NCI-H526 treated with DMSO at 0.1 percent for 48 hours (cell line): Measurements from ENCODE around the gene CIROP.

ENCODE experiments used
- DNase-seq: peaks from one replicate; lab custom pipeline; 2025; lab: John Stamatoyannopoulos, UW

CIROP gene

DNA sequence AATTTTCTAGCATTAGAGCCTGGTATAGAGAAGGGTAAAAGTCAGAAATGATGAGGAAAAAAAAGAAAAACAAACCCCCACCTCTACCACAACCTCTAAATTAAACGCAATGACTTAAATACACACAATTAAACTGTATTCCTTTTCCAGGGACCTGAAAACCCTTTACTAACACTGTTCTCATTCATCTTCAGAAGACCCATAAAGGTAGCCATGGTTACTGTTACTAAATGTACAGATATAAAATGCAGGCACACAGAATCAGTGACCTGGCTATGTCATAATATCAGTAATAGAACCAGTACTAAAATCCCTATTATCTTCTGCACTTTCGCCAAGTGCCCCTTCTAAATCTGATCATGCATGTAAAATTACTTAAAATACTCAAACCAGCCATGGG, 11.3 kb downstream of the CIROP start:
- DNase-seq = no peak

DNA sequence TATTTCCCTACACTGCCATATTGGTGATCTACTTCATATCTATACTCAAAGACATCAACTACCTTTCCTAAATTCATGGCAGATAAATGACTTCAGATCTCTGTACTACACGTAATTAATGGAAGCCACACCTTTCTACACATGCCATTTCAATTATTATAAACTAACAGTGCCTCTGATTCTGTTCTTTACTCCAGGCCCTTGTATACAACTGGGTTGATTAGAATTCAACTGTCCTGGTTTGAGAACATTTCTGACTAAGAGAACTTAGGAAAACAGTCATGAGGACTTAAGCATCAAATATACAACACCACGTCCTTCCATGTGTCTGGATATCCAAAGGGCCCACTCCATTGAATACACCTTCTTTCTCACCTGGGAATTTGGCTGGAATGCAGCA, 11.7 kb downstream of the CIROP start:
- no peak for DNase-seq

DNA sequence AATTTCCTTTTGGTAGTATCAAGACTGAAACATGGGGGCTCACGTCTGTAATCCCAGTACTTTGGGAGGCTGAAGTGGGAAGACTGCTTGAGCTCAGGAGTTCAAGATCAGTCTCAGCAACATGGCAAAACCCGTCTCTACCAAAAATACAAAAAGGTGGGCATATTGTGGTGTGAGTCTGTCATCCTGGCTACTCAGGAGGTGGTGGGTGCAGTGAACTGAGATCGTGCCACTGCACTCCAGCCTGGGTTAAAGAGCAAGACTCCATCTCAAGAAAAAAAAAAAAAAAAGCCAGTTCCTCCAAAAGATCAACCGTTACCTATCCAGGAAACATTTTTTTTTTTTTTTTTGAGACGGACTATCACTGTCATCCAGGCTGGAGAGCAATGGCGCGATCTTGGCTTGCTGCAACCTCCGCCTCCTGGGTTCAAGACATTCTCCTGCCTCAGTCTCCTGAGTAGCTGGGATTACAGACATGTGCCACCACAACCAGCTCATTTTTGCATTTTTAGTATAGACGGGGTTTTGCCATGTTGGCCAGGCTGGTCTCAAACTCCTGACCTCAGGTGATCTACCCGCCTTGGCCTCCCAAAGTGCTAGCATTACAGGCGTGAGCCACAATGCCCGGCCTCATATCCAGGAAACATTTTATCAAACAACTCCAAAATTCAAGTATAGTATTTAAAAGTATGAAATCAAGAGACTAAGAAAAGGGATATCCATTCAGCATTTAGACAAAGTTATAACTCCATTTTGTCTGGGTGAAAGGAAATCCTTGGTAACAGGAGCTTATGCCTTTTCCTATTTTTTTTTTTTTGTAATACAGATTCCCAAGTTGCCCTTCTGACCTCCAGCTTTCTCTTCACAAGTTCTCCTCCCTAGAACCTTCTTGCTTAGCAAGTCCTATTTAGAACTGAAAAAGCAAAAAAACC, 13.2 kb downstream of the CIROP start:
- DNase-seq = no peak

DNA sequence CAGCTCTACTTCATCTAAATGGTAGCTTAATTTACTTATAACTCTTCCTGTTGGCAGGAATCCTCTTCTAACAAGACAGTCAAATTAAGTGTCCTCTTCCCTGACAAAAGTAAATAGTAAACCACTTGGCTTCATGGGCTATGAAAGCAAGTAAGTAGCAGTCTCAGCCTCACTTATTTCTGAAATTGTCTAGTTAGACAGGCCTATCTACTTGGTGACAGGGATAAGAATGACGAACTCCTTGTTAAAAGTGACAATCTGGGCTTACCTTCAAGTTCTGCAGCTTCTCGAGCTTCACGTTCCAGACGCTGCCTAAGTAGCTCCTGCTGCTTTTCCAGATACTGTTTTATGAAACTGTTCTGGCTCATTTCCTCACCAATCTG, 14.5 kb downstream of the CIROP start:
- no peak for DNase-seq

DNA sequence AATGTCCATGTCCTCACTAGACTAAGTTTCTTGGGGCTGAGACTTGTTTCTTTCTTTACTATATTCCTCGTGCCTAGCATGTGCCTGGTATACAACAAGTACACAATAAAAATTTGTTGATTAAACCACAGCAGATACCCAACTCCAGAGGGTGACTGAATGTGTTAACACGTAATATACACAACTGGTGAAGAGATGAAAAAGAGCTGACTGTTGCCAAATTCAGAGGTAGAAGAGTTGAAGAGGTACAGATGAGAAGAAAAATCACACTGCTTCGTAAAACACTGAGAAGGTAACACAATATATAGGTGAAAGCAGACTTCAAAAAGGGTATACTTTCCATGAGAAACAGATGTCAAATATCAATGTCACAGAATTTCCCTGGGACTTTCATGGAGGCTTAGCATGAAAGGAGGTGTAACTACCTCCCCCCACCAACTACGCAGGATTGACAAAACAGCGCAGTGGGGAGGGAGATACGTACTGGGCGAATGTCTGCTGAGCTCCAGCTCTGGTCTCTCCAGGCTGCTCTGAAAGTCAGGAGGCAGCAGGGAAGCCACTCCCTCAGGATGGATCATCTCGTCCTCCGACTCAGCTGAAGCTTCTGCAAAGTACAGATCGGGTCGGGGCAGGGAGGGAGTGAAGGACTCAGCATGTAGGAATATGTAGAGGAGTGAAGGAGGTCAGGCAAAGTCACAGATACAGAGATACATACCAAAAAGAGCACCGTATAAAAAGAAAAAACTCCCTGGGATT, 15.1 kb downstream of the CIROP start:
- no peak for DNase-seq

DNA sequence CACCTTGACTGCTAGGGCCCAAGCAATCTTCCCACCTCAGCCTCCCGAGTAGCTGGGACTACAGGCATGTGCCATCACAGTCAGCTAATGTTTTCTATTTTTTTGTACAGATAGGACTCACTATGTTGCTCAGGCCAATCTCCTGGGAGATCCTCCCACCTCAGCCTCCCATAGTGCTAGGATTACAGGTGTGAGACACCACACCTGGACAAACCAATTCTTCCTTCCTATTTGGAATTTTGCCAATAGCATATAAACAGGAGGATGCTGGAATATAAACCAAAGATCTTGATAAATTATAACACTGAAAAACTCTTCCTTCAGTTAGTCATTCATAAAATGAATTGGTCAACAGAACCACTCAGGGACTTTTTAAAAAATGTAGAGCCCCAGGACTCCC, 18.2 kb downstream of the CIROP start:
- DNase-seq = no peak

DNA sequence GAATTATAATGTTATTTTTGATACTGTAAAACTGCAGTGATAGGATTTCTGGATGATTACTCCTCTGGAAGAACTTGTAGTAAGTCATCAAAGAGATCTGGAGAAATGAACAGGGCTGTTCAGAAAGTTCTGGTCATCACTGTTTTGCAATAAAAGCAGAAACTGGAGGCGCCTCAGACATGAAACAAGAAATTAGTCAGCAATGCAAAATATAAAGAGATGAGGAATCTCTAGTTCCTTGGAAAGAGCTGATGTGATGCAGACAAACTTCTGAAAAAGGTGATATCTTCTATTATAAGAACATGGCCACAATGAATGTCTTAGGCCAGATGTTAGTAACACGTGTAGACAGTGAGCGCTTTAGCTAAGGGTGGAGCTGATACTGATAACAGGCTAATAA, 19.3 kb downstream of the CIROP start:
- DNase-seq = no peak

DNA sequence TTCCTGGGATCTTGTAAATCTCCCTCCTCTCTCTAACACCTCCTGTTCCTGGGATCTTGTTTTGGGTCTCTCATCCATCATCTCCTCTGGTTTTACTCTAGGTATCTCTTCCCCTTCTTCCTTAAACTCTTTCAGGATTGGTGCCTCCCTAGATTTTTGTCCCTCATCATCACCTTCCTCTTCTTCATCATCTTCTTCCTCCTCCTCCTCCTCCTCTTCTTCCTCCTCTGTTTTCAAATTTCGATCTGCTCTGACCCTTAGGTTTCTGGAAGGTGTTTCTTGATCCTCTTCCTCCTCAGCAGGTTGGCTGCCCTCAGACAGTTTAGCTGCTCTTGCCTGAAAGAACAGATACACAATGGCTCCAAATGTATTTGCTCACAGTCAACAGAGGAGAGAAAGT, 24.3 kb downstream of the CIROP start:
- no peak for DNase-seq

DNA sequence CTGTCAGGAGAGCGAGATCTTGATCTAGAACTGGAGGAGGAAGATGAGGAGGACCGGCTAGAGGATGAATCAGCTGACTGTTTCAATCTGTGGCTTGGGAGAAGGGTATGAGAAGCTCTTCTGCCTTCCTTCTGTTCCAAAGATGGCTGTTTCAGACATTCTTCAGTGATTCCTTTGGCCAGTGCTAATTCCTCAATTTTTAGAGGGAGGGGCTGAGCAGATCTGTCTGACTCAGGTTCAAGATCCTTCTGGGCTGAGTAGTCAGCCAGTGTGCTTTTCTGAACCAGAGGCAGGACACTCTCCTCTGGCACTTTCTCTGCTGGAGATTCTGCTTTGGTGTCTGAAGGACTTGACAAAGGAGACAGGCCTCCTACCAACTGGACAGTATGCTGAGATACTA, 25.1 kb downstream of the CIROP start:
- no peak for DNase-seq

DNA sequence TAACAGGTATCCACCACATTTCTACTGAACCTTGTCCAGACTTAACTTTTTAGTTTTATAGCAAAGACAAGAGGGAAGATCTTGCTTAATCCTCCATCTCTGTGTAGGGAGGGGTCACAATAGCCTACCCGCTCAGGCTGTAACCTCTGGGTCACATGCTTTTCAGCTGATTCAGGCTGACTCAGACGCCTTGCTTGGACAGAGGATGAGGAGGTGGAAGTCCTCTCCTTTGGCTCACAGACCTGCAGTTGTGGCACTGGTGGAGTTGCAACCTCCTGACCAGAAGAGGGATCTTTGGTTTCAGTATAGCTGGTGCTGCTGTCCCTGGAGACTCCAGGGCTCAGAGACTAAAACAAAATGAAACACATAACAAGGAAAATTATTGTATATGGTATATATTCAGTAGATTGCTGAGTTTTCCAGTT, 26.1 kb downstream of the CIROP start:
- no peak for DNase-seq

DNA sequence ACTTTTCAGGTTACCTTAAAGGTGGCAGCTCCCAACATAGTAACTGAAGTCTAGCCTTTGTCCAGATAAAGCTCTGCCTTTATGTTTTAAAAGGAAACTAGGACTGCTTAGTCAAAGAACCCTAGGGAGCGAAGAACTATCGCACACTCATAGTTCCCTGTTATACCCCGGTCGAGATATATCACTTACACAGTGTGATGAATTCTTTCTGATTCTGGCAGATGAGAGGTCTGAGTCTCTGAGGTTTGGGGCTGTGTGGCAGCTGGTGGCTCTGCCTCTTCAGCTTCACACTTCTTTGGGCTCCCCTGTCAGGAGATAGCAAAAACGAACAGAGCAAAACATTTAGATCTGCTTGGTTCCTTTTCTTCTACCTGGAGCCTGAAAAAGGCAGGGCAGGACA, 26.8 kb downstream of the CIROP start:
- no peak for DNase-seq

DNA sequence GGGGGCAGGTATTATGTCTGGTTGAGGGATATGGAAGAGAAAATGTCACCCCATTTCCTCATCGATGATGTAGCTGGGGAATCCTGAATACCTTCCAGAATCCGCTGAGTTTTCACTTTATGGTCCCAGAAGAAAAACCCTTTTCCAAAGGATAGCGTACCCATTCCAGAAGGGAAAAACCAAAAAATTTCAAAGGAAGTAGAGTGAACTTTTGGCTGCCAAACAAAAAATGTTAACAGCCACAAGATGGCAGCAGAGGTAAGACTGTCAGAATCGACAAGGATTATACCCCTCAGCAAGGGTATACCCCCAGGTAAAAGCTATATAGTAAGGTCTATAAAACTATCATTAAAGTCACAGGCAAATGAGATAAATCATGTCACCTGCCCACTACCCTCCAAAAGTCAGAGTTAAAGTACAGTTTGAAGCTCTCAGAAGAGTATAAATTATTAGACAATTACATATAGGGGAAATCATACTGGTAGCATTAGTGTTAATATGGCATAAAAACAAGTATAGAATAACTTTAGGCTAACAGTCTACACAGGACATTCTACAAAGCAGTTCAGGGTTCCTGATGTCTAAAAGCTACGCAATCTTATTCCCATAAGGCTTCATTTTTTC, 27.9 kb downstream of the CIROP start:
- DNase-seq = no peak

DNA sequence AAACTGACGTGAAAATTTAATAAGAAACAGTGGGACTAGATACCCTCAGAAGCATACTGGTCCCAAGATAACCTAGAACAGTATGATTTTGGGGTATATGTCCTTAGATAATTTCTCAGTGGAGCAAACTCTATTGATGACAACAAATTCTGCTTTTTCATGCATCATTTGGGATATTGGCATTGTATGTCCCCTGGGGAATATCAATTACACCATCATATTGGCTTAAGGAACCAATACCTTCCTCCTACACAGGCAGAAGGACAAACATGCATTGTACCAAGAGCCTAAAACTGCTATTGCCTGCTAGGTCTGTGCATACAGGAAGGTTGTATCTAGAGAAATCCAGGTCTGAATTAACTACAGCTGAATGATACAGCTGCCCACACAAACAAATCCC, 29.9 kb downstream of the CIROP start:
- no peak for DNase-seq

DNA sequence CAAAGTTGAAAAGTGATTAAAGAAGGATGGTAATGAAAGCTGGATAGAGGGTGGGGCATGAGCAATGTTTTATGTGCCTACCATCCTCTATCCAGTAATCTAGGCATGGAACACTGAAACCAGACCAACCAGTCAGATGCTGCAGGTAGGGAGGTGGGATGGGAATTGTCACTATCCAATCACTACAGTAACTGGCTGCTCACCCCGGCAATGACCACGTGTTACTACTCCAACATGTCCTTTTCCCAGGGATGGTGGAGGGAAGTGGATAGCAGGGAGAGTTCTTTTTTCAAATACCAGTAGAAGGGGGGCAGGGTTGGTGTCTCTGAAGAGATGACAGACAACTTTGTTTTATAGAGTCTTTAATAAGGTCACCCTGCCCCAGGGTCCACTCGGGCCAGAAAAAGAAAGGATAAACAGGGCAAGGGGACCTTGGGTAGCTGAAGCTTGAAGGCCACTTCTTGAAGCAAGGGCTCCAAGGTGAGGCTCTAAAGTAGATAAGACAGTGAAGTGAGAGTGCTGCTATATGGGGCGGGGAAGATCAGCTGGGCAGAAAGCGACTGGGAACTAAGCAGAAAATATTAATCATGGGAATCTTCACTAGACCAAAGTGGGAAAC, 32.8 kb downstream of the CIROP start:
- DNase-seq = no peak

DNA sequence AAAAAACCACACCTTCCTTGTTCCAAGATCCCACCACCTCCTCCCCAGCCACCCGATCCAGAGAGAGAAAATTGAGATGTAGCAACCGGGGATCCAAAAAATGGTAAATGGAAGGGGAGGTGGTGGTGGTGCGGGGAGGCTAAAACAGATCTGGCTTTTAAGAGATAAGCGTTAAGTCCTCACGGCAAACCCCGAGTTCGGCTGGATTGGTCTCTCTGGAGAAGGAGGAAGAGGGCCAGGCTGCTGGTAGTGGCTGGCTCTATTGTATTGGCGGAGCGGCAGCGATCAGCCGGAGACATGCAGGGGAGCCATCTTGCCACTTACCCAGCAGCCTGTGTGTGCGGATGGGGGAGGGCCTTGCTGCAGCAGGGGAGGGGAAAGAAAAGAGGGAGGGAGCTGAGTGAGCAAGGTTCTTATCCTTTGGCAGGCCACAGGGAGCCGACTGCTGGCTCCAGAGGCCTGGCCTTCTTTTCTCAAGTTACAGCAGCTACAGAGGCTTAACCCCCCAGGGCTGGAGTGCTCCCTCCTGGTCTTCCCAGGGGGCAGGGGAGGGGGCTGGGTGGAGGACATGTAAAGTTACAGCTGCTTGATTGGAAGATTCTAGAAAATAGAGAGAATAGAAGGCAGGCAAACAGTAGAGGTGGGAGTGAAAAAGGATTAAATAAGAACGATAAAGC, 33.4 kb downstream of the CIROP start:
- no peak for DNase-seq

DNA sequence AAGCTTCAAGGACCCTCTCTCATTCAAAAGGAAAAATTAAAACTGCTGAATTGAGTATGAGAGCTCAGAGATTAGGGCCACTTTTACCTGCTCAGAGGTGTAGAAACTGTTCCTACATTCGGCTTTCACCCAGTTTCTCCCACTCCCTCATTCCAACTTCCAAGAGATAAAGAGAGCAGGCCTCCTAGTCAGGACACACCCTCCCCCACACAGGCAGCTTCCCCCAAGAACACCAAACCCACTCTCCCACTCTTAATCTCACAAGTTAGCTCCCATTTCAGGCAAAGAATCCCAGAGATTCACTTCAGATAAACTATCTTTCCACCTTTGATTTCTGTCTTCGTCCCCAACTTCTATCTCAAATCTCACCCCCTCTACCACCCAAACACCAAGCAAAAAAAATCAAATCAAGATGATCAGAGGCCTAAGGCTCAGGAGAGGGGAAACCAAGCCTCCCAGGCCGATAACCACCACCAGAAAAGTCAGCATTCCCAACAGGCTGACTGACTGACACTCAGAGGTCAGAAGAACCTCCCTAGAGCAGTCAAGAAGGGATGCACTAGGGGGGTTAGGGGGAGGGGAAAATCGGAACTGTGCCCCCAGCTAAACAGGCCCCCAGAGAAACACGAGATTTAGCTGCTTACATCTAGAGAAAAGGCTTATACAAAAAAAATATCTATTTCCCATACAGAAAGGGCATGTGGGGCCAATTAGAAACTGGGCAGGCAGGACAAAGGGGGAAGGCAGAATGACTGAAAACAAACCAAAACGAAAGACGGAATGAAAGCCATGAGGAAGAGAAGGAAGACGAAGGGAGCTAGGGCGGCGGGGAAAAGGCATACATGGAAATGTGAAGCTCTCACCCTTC, 34.3 kb downstream of the CIROP start:
- no peak for DNase-seq

DNA sequence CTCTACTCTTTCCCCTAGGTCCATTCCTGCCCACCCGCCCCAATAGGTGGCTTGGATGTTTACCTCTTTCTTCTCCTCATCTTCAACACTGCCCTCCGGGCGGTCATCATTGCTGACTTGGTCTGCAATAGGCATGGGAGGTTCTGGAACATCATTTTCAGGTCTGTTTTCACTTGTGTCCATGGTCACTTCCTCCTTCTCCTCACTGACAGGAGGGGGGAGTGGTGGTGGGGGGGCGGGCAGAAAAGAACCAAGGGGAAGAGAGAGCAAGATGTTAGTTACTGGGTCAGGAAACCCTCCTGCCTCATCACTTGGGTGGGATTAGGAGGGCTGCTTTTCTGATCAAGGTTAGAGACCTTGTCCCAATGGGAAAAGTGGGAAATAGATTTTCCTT, 35.4 kb downstream of the CIROP start:
- DNase-seq = no peak

DNA sequence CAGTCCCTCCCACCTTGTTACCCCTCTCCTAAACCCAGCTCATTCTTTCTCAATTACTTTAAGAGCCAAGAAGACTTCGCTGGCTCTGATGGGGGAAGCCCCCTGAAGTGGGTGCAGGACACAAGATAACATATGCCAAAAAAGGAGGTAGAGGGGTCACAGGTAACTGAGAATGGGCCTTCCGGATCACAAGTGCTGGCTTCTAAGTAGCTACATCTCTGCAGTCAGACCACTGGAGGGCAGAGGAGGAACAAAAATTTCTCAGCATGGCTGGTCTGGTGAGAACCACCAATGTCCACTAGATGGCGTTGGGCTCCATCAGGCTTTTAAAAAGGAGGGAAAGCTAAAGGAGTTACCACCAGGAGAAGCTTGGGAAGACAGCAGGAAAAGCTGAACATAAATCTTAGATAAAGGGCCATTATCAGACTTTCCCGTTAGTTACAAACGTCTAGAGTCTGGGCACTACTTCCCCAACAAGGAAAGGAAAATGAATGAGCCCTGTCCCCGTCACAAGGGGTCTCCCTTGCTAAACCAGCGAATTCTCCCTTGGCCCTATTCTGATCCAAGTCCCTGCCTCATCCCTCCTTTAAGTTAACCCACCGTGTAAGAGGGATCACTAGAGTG, 35.9 kb downstream of the CIROP start:
- no peak for DNase-seq

DNA sequence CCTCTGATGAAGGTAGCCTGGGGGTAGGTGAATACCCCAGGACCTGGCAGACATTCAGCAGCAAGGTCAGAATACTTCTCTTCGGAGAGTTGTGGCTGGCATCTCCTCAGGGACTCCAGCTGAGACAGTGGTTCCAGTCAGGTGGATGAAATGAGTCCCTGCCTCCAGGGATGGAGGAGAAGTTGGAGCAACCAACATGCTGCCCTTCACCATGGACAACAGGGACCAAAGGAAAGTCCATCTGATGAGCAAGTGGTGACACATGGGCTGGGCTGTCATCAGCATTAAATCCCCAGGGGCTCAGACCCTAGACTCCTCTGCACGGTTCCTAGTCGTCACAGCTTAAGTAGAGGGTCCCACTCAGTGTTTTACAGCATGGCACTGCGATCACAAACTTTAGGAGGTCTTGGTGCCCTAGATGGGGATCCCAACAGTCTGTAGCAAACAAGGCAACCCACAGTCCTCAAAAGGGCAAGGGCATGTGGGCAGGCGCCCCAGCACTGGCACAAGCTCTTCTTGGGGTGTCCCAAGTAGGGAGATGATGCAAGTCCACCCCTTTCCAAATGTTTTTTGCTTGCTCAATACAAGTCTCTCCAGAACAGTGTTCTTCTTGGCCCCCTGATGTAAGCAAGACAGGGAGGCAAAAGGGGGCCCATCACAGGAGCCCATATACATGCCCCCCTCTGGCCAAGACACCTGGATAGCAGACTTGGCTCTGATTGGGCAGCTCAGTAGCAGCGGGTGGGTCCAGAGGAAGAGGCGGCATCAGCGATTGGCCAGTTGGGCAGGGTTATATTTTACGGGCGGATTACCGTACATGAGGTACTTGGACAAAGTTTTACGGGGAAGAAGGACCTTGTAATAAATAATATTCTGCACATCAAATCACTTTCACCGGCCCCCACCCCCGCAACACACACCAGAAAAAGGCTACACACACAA, 36.7 kb downstream of the CIROP start:
- no peak for DNase-seq
